NCI-H226 (cell line): Measurements from ENCODE around the gene C10orf62.

Experiments used
- DNase-seq: peaks from one replicate; pipeline ENCODE4 v3.0.0-alpha.2; 2015

The C10orf62 gene

GRCh38 chr10:97587183-97587582, 2.3 kb upstream of the C10orf62 start:
- no peak for DNase-seq

- DNase-seq = no peak
Measured at GRCh38 chr10:97590082-97590747, 694 bp downstream of the C10orf62 start.

DNA sequence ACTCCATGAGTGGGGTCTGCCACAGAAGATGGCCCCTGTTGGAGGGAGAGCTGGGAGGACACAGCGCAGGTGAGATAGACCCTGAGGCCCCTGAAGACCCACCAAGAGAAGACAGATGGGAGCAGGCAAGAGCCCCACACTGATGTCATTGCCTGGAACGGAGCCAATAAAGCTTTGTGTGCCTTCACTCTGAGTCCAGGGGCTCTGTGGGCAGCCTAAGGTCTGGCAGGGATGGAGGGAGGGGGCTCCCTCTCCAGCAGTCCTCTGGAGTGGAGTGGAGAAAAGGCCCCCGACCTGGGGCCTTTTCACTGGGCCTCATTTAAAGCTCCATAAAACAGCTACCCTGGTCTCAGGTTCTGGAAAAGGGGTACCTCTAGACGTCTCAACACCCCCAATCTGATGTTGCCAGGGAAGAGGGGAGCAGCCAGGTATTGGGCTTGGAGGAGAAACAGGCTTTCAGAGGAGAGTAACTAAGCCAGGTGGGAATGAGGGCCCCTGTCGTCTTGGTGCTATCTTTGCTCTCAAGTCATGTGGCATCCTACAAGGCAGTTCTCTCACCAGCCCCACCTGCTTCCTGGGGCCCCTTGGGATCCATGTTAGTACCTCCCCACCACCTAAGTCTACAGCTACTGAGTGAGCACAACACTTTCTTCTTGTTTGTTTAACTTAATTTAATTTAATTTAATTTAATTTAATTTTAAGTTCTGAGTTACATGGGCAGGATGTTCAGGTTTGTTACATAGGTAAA, 1.4 kb downstream of the C10orf62 start:
- no peak for DNase-seq

DNA sequence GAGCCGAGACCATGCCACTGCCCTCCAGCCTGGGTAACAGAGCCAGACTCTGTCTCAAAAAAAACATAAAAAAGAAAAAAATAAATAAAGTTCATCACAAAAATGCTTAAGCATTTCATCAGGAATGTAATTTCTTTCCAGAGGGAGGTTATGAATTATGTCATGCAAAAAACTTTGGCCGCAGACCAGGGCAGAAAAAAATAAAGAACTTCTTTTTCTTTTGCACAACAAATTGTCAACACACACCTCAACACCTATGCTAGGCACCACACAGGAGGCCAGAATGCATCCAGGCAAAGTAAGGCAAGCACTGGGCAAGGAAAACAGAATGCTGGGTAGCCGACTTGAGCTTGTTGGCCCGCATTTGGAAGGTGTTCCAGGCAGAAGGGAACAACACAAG, 3.9 kb downstream of the C10orf62 start:
- no peak for DNase-seq

DNA sequence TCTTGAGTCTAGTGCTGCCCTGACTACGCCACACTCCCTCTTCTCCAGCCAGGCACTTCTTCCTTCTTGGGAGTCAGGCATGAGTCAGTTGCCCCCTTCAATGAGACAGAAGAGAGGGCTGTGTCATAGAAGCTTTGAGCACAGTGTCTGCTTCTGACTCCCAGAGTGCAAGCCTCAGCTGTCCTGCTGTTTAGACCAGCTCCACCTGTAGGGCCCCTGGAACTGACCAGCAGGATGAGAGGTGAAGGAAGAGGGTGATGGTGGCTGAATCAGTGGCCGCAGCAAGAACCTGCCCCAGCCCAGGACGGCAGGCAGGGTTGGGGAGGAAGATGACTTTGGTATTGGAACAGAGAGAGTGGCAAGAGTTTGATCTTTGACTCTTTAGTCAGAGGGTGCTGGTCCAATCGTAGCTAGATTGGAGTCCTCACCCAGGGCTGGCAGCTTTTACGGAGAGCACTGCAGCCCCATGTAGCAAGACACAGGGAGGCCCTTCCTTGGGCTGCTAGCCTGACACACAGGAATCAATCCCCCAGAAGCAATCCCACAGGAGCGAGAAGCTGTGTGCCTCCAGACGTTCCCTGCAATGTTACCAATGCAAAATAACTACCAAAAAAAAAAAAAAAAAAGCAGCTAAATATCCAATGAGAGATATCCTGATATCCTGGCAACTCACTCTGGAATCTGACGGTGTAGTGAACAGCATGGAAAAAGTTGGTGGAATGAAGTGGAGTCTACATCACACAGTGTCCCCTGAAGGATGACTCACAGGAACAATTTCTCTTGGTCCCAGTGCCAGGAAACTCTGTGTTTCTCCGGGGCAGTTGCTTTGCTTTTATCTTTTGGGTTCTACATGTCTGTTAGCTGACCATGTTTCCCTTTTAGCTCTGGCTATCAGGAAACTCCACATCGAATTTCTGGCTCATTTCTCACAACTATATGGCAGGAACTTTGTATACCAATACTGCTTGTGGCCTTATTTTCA, 6.9 kb downstream of the C10orf62 start:
- DNase-seq = peak; percentile 80

- DNase-seq = no peak
Measured at GRCh38 chr10:97597778-97598177, 8.3 kb downstream of the C10orf62 start.

DNA sequence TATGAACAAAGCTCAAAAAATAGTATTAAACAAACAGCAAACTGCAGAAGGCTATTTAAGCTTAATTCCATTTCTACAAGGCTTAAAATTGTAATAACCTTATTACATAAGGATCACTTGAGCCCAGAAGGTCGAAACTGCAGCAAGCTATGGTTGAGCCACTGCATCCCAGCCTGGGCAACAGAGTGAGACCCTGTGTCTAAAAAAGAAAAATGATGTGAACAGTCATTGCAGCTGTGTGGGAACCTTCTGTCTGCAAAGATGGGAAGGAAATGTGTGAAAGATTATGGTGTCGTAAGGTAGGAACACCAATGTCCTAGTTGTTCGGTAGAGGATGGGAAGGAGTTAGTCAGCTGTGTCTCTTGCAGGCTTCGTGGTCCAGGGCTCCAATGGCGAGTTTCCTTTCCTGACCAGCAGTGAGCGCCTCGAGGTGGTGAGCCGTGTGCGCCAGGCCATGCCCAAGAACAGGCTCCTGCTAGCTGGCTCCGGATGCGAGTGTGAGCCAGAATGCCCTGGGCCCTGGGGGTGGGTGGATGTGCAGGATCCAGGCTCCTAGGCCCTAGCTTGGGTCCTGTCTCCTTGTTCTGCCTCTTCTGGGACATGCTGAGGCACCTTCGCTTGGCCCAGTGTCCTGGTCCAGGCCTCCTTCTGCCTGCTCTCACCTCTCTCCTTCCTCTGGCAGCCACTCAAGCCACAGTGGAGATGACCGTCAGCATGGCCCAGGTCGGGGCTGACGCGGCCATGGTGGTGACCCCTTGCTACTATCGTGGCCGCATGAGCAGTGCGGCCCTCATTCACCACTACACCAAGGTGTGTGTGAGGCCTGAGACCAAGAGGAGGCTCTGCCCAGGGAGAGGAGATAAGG, 9.1 kb downstream of the C10orf62 start:
- DNase-seq = no peak

GRCh38 chr10:97599272-97599619, 9.7 kb downstream of the C10orf62 start:
- no peak for DNase-seq

GRCh38 chr10:97600616-97601015, 11.1 kb downstream of the C10orf62 start:
- DNase-seq = no peak

GRCh38 chr10:97601268-97602215, 12.0 kb downstream of the C10orf62 start:
- no peak for DNase-seq

- DNase-seq = no peak
Measured at GRCh38 chr10:97607095-97607636, 17.6 kb downstream of the C10orf62 start.

- DNase-seq = no peak
Measured at GRCh38 chr10:97608991-97609561, 19.6 kb downstream of the C10orf62 start.

- DNase-seq = no peak
Measured at GRCh38 chr10:97611473-97611872, 22.0 kb downstream of the C10orf62 start.

DNA sequence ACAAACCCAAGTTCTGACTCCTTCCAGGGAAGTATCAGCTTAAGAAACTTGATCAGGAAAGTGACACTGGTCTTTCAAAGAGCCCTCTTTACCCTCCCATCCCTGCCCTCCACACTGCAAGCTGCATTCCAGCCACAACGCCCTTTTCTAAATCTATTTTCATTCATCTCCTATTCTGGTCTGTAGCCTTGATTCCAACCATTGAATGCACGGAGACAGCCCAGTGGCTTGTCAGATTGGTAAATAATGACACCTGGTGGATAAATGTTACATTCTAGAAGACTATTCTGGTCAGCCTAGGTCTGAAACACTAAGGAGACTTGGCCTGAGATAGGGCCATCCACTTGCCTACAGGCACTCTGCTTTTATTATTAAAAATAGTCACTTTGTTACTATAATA, 22.9 kb downstream of the C10orf62 start:
- DNase-seq = peak; percentile 49

DNA sequence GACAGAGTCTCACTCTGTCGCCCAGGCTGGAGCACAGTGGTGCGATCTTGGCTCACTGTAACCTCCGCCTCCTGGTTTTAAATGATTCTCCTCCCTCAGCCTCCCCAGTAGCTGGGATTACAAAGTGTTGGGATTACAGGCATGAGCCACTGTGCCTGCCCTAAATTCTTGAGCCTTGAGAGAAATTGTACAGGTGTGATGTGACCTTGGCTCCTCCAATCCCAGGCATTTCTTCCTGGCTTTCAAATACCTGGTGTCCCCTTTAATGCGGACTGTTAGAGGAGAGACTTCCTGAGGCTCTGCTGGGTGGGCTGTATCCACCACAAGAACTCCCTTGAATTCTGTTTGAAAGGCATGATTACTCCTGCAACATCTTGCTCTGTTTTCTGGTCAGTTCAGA, 28.8 kb downstream of the C10orf62 start:
- DNase-seq = no peak

DNA sequence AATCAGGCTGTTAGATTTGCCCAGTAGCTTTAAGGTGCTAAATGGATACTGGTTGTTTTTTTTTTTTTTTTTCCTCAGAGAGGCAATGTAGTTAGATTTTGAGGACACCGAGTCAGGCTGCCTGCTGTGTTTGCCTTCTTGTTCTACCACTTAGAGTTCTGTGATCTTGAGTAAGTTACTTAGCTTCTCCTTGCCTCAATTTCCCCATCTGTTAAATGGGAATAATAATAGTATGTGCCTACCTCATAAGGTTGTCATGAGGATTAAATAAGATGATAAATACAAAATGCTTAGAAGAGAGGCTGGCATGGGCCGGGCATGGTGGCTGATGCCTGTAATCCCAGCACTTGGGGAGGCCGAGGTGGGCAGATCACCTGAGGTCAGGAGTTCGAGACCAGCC, 29.2 kb downstream of the C10orf62 start:
- no peak for DNase-seq

DNA sequence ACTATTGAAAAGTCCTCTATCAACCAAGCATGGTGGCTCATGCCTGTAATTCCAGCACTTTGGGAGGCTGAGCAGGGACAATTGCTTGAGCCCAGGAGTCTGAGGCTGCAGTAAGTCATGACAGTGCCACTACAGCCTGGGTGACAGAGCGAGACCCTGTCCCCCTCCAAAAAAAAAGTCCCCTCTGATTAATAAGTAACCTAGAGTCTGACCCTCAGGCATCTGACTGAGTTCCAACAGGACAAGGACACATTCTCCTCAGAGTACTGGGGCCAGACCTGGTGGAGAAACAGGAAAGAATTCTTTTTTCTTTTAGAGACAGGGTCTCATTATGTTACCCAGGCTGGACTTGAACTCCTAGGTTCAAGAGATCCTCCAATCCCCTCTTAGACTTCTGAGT, 33.8 kb downstream of the C10orf62 start:
- DNase-seq = no peak

DNA sequence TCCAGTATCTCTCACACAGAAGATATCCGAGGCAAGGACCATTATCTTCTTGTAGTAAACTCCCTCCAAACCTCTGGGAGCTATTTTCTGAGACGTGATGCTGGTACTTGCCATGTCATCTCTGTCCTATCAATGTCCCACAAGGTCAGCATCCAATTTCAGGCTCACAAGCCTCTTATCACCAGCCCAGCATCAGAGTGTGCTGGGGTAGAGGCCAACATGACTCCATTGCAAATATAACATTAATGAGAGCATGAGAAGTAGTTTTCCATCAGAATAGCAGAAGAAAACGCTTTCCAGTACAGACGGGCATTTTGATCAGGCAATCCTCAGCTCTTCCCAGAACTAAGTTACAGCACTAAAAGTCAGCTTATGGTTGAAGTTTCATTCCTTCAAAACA, 38.2 kb downstream of the C10orf62 start:
- no peak for DNase-seq

GRCh38 chr10:97628228-97628627, 38.7 kb downstream of the C10orf62 start:
- DNase-seq = no peak

DNA sequence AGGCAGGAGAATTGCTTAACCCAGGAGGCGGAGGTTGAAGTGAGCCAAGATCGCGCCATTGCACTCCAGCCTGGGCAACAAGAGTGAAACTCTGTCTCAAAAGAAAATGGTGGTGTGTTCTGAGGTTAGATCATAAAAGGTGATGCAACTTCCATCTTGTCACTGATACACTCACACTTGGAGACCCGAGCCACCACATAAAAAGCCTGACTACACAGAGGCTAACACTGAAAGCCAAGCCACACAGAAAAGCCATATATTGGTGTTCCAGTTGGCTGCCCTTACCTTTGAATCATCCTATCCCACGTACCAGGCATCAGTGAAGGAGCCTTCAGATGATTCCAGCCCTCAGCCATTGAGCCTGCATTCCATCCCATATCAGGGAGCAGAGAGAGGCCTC, 39.8 kb downstream of the C10orf62 start:
- no peak for DNase-seq

- DNase-seq = no peak
Measured at GRCh38 chr10:97631098-97631497, 41.6 kb downstream of the C10orf62 start.
